HG03432 (cell line): ENCODE measurements around the gene ZNF682.
"Not testable (repeated sequence)": the region's sequence is repeated elsewhere in the genome, so short reads cannot be mapped to it uniquely, and the experiment has no call there.

Source experiments
- ATAC-seq: cut with Tn5 transposase; IDR thresholded peaks from one replicate; pipeline ENCODE4 v1.9.1; 2021; ENCODE audit warnings: mild to moderate bottlenecking, moderate library complexity; ENCODE audit not compliant: unreplicated experiment

Gene ZNF682

GRCh38 chr19:20005741-20006140 is 33.6 kb downstream of the ZNF682 start:
- no peak for ATAC-seq

GRCh38 chr19:19997656-19998268 is 41.5 kb downstream of the ZNF682 start:
- no peak for ATAC-seq

DNA sequence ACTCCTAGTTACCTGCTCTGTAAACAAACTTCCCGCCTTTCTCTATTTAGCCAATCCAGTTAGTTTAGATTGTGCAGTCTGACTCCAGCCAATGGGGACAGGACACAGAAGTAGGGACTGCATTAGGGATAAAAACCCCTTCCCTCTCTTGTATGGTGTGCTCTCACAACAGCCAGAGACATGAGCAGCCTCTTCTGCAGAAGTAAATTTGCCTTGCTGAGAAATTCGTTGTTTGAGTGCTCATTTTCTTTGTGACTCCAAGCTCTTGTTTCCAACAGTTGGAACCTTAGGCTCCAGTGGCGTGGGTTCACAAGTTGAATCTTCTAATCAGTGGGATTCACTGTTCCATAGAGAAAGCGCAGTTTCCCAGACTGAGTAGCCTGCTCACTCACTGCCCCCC is 72.4 kb downstream of the ZNF682 start:
- ATAC-seq, result no peak

- not testable (repeated sequence) for ATAC-seq
Measured at GRCh38 chr19:19966126-19966525, 73.2 kb downstream of the ZNF682 start.

DNA sequence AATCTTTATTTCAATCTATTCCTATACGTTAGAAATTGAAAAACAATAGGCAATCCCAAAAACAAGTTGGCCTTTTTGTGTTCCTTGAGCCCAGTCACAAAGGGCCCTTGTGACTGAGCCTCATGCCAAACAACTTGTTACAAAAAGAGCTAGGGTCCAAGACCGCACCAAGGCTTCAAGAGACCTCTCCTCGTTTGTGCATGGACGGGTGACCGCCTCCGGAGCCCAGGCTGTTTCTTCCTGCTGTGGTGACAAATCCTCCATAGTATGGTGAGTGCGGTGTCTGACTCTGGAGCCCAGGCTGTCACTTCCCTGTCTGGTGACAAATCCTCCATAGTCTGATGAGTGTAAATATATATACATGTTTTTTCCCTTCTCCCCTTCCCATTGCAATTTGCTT is 74.9 kb downstream of the ZNF682 start:
- no peak for ATAC-seq

GRCh38 chr19:19959151-19959799 is 80.0 kb downstream of the ZNF682 start:
- not testable (repeated sequence) for ATAC-seq

GRCh38 chr19:19957766-19958165 is 81.5 kb downstream of the ZNF682 start:
- not testable (repeated sequence) for ATAC-seq

DNA sequence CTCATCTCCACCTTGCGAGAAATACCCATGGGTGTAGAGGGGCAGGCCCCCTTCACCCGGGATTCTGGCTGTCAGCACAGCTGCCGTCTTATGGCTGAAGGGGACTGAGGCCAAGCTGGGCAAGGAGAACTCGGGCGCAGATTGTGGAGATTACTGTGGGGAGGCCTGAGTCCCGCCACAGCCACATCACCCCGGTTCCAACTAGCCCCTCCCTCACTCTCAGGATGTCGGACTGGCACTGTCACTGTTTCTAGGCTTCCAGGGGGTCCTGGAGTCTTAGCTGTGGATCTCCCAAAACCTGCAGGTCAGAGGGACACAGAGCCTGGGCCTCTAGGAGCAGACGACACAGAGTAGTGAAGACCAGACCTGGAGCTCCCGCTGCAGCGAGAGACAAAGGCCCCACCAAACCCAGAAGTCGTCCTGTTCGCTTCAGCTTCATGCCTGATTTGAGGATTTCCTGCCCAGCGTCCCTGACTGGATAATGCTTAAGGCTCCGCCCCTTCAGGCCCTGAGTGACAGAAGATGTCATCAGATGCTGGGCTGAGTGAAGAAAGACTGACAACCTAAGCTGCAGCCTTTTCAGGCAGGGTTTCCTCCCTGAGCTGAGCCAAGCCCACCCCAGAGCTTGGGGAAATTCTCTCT is 82.8 kb downstream of the ZNF682 start:
- ATAC-seq, result no peak

DNA sequence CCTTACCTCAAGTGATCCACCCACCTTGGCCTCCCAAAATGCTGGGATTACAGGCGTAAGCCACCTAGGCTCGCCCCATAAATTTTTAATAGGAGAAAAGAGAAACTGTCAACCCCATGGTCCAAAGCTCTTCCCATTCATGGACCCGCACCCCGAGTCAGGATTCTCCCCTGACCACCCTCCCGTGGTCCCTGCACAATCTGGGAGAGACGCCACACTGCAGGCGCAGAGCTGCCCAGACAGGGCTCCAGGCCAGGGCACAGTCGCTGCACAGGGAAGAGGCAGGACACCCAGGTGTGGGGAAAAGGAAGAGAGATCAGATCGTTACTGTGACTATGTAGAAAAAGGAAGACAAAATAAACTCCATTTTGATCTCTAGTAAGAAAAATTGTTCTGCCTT is 84.1 kb downstream of the ZNF682 start:
- ATAC-seq, result no peak
